Large intestine (tissue), 12 donors: ENCODE results near the gene CDC40. TPM values are rescaled to one million over a fixed set of nuclear protein-coding genes. Genes with fewer than 3 reads are reported as not detected.
A peak's percentile ranks its signal among the peaks of the same experiment; 100 is the strongest.

Experiments used
- DNase-seq, 2 donors: peaks; one replicate each; pipeline versions ENCODE4 v3.0.0 to v3.0.0-alpha.2; 2013
- H3K27ac ChIP-seq: one replicate; pipeline ENCODE4 v1.5.1; 2013; ENCODE audit warnings: low read length
- H3K27me3 ChIP-seq: 2 replicates; pipeline ENCODE4 v1.6.1; 2013; ENCODE audit warnings: low read length; ENCODE audit not compliant: control insufficient read depth, insufficient read depth
- H3K36me3 ChIP-seq: 2 replicates; pipeline ENCODE4 v1.6.1; 2013; ENCODE audit warnings: low read length; ENCODE audit not compliant: control insufficient read depth, insufficient read depth
- H3K4me1 ChIP-seq: one replicate; pipeline ENCODE4 v1.6.1; 2013; ENCODE audit warnings: low read length; ENCODE audit not compliant: control insufficient read depth, insufficient read depth
- H3K4me3 ChIP-seq: one replicate; pipeline ENCODE4 v1.5.1; 2013; ENCODE audit warnings: low read length
- H3K9me3 ChIP-seq: one replicate; pipeline ENCODE4 v1.6.1; 2013; ENCODE audit warnings: mild to moderate bottlenecking, low read depth, low read length, moderate library complexity; ENCODE audit not compliant: control insufficient read depth
- WGBS: methylation state at CpG from one replicate; pipeline ENCODE4 v1.1.5; 2013; ENCODE audit warnings: low lambda C conversion rate; ENCODE audit not compliant: insufficient coverage; 5-methylcytosine and 5-hydroxymethylcytosine counted together
- long read RNA-seq, 11 donors: transcript quantifications; one replicate each; lab custom pipeline, GENCODE V29; 2026
- polyA plus RNA-seq: library from polyadenylated mRNA; unstranded; fragments of 120-200 nt; gene quantifications from one replicate; pipeline ENCODE4 v1.2.1, GENCODE V29; 2013

Gene CDC40
- polyA plus RNA-seq: 18.1 TPM
- long read RNA-seq, donor 1, partial matches to known transcripts: 0 of 1 reads
- long read RNA-seq, donor 1, other reads (novel, unspliced or antisense): 0 of 1 reads
- long read RNA-seq, donor 2, partial matches to known transcripts: 0 of 2 reads
- long read RNA-seq, donor 2, other reads (novel, unspliced or antisense): 0 of 2 reads
- long read RNA-seq, donor 3, partial matches to known transcripts: 0 of 1 reads
- long read RNA-seq, donor 3, other reads (novel, unspliced or antisense): 0 of 1 reads
- long read RNA-seq, donor 4: 0 reads
- long read RNA-seq, donor 5: 0 reads
- long read RNA-seq, donor 6, partial matches to known transcripts: 0 of 1 reads
- long read RNA-seq, donor 6, other reads (novel, unspliced or antisense): 0 of 1 reads
- long read RNA-seq, donor 7: 0 reads
- long read RNA-seq, donor 8, partial matches to known transcripts: 20 of 23 reads
- long read RNA-seq, donor 8, other reads (novel, unspliced or antisense): 0 of 23 reads
- long read RNA-seq, donor 9, partial matches to known transcripts: 0 of 3 reads
- long read RNA-seq, donor 9, other reads (novel, unspliced or antisense): 0 of 3 reads
- long read RNA-seq, donor 10, partial matches to known transcripts: 0 of 3 reads
- long read RNA-seq, donor 10, other reads (novel, unspliced or antisense): 0 of 3 reads
- long read RNA-seq, donor 11, partial matches to known transcripts: 0 of 1 reads
- long read RNA-seq, donor 11, other reads (novel, unspliced or antisense): 0 of 1 reads

GRCh38 chr6:110180228-110181008 is at the start of gene CDC40:
Gene CDC40, plus strand, starts transcription at chr6:110180427. Its CDS starts 18 bp downstream, at chr6:110180445.
- H3K27me3 ChIP-seq: no peaks in the 10 kb centered on the region
- peaks cover 2% of the 10 kb centered on the region for H3K4me1 ChIP-seq
- no peaks in the 10 kb centered on the region for H3K36me3 ChIP-seq
- peak within 1 kb of the TSS; percentile 79 for H3K4me3 ChIP-seq
- WGBS: 0% methylated on average over 2 of the region's 28 CpGs
- H3K27ac ChIP-seq: peak within 1 kb of the TSS; percentile 40
- DNase-seq: peak in 1 of 2 donors; percentile 38
- no peaks in the 10 kb centered on the region for H3K9me3 ChIP-seq

GRCh38 chr6:110137924-110138887 is 42.0 kb upstream of the CDC40 start:
- DNase-seq: no peak
- H3K4me1 ChIP-seq: no peaks in the 10 kb centered on the region
- no CpG with 5 or more reads among the region's 10 CpGs for WGBS
- H3K27ac ChIP-seq: no peak overlapping the region
- H3K4me3 ChIP-seq: no peak overlapping the region
- H3K36me3 ChIP-seq: no peaks in the 10 kb centered on the region
- H3K27me3 ChIP-seq: no peaks in the 10 kb centered on the region
- peaks cover 10% of the 10 kb centered on the region for H3K9me3 ChIP-seq

- no CpG with 5 or more reads among the region's 9 CpGs for WGBS
- Histone ChIP-seq H3K36me3 (no peaks in the 10 kb centered on the region), H3K27ac (no peak overlapping the region), H3K27me3 (no peaks in the 10 kb centered on the region), H3K4me3 (no peak overlapping the region), H3K4me1 (no peaks in the 10 kb centered on the region), H3K9me3 (peaks cover 10% of the 10 kb centered on the region)
- DNase-seq: no peak
These were observed 41.2 kb upstream of the CDC40 start for GRCh38 chr6:110139052-110139451.

- Histone ChIP-seq H3K9me3 (peaks cover 10% of the 10 kb centered on the region), H3K27me3 (no peaks in the 10 kb centered on the region), H3K4me3 (no peak overlapping the region), H3K4me1 (no peaks in the 10 kb centered on the region), H3K36me3 (no peaks in the 10 kb centered on the region), H3K27ac (no peak overlapping the region)
- no CpG with 5 or more reads among the region's 2 CpGs for WGBS
- no peak for DNase-seq
These were observed 39.6 kb upstream of the CDC40 start for GRCh38 chr6:110140650-110141049.

- no peak for DNase-seq
- H3K9me3 ChIP-seq: no peaks in the 10 kb centered on the region
- no peaks in the 10 kb centered on the region for H3K36me3 ChIP-seq
- H3K4me3 ChIP-seq: no peak overlapping the region
- no peaks in the 10 kb centered on the region for H3K4me1 ChIP-seq
- H3K27me3 ChIP-seq: no peaks in the 10 kb centered on the region
- H3K27ac ChIP-seq: no peak overlapping the region
- WGBS: 100% methylated on average over 1 of the region's 3 CpGs
These were observed 32.4 kb upstream of the CDC40 start for GRCh38 chr6:110147870-110148269.

- DNase-seq: no peak
- no CpG with 5 or more reads among the region's 1 CpG for WGBS
- Histone ChIP-seq H3K4me3 (no peak overlapping the region), H3K27me3 (no peaks in the 10 kb centered on the region), H3K4me1 (no peaks in the 10 kb centered on the region), H3K27ac (no peak overlapping the region), H3K9me3 (no peaks in the 10 kb centered on the region), H3K36me3 (no peaks in the 10 kb centered on the region)
These were observed 21.7 kb upstream of the CDC40 start for GRCh38 chr6:110158479-110158878.

GRCh38 chr6:110170081-110170480 is 10.1 kb upstream of the CDC40 start:
- Histone ChIP-seq H3K27ac (no peak overlapping the region), H3K4me3 (no peak overlapping the region), H3K36me3 (no peaks in the 10 kb centered on the region), H3K4me1 (no peaks in the 10 kb centered on the region), H3K27me3 (no peaks in the 10 kb centered on the region), H3K9me3 (no peaks in the 10 kb centered on the region)
- no peak for DNase-seq
- WGBS: no CpG with 5 or more reads among the region's 2 CpGs

GRCh38 chr6:110173506-110174132 is 6.6 kb upstream of the CDC40 start:
- Histone ChIP-seq H3K27me3 (no peaks in the 10 kb centered on the region), H3K36me3 (no peaks in the 10 kb centered on the region), H3K9me3 (no peaks in the 10 kb centered on the region), H3K27ac (no peak overlapping the region), H3K4me3 (no peak overlapping the region), H3K4me1 (peaks cover under 1% of the 10 kb centered on the region)
- DNase-seq: no peak
- 87% methylated on average over 3 of the region's 4 CpGs for WGBS

GRCh38 chr6:110178626-110179405 is 1.4 kb upstream of the CDC40 start:
- no CpG with 5 or more reads among the region's 66 CpGs for WGBS
- H3K27me3 ChIP-seq: no peaks in the 10 kb centered on the region
- H3K27ac ChIP-seq: peak overlapping the region; percentile 40
- no peaks in the 10 kb centered on the region for H3K36me3 ChIP-seq
- H3K9me3 ChIP-seq: no peaks in the 10 kb centered on the region
- peak; percentile 38 to 62 for DNase-seq
- peaks cover 2% of the 10 kb centered on the region for H3K4me1 ChIP-seq
- H3K4me3 ChIP-seq: peak overlapping the region; percentile 79
